Activated naive CD4-positive, alpha-beta T cell treated with anti-CD3 and anti-CD28 coated beads, Interleukin-2, amount 10 ng/mL, durations not matched to agents 7 days and 5 days (primary cell): Measurements from ENCODE around the gene USP17L20.
"Not testable (repeated sequence)": the region's sequence is repeated elsewhere in the genome, so short reads cannot be mapped to it uniquely, and the experiment has no call there.

Experiments used
- CTCF ChIA-PET: fragments of 350-600 bp; sonication (Branson Sonifier 250); formaldehyde crosslinking; loops from one replicate; lab custom pipeline; 2021; ENCODE audit warnings: antibody characterized with exemption; lab: Charles Lee
- DNase-seq: peaks from one replicate; pipeline ENCODE4 v3.0.0-alpha.2; 2020
- H3K27ac Mint-ChIP-seq: one replicate; pipeline ENCODE4 v1.8.0; 2021; ENCODE audit warnings: mild to moderate bottlenecking, moderate library complexity, mixed read lengths
- H3K27me3 Mint-ChIP-seq: one replicate; pipeline ENCODE4 v1.8.0; 2021; ENCODE audit warnings: mild to moderate bottlenecking, mixed read lengths
- H3K36me3 Mint-ChIP-seq: one replicate; pipeline ENCODE4 v1.8.0; 2021; ENCODE audit warnings: mixed read lengths
- H3K4me1 Mint-ChIP-seq: one replicate; pipeline ENCODE4 v1.8.0; 2021; ENCODE audit warnings: mixed read lengths
- H3K4me3 Mint-ChIP-seq: one replicate; pipeline ENCODE4 v1.8.0; 2021; ENCODE audit warnings: mild to moderate bottlenecking, moderate library complexity, mixed read lengths
- H3K9me3 Mint-ChIP-seq: one replicate; pipeline ENCODE4 v1.8.0; 2021; ENCODE audit warnings: mixed read lengths

The USP17L20 gene

GRCh38 chr4:9257824-9258223, at the start of gene USP17L20:
TSS of gene USP17L20 (plus strand) at chr4:9258124. CDS start at chr4:9258124, 0 bp downstream.
- H3K27me3 Mint-ChIP-seq, H3K36me3 Mint-ChIP-seq, H3K4me1 Mint-ChIP-seq, CTCF ChIA-PET, H3K4me3 Mint-ChIP-seq, H3K9me3 Mint-ChIP-seq, H3K27ac Mint-ChIP-seq, DNase-seq: not testable (repeated sequence)

DNA sequence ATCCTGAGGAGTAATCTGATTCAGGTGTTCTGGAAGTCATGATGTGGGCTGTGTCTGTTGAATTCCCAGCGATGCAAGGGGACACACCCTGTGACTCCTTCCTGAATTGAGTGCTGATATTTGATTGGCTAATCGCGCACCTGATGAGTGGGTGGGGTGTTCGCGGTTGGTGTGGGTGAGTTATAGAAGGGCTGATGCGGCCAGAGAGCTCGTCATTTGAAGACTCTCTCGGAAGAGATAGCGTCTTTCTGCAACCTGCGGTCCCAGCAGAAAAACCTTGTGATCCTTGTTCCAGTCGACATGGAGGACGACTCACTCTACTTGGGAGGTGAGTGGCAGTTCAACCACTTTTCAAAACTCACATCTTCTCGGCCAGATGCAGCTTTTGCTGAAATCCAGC, 47.6 kb upstream of the USP17L20 start, which contains the start of gene USP17L10:
TSS of gene USP17L10 (plus strand) at position 301 of the 400 bp plus-strand sequence. CDS start at position 301, 0 bp downstream.
- H3K4me3 Mint-ChIP-seq, H3K36me3 Mint-ChIP-seq, CTCF ChIA-PET, DNase-seq, H3K4me1 Mint-ChIP-seq, H3K9me3 Mint-ChIP-seq, H3K27ac Mint-ChIP-seq, H3K27me3 Mint-ChIP-seq: not testable (repeated sequence)

DNA sequence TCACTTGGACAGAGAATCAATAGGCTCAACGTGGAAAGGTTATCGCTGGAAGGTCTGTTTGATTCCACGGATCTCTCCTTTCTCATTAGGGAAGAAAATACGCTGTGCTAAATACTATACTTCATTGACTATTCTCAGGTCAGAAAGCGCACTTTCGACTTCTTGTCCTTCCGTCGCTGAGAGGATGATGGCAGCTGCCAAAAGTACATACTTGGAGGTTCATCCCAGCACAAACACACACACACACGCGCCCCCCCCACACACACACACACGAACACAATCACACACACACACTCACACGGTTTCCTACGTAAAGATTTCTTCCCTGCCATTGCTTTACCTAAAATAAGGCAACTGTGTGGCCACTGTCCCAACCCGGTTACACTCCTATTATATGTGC, 43.2 kb upstream of the USP17L20 start:
- H3K27ac Mint-ChIP-seq, H3K4me1 Mint-ChIP-seq, H3K36me3 Mint-ChIP-seq, H3K27me3 Mint-ChIP-seq, H3K4me3 Mint-ChIP-seq, H3K9me3 Mint-ChIP-seq, DNase-seq, CTCF ChIA-PET: not testable (repeated sequence)

DNA sequence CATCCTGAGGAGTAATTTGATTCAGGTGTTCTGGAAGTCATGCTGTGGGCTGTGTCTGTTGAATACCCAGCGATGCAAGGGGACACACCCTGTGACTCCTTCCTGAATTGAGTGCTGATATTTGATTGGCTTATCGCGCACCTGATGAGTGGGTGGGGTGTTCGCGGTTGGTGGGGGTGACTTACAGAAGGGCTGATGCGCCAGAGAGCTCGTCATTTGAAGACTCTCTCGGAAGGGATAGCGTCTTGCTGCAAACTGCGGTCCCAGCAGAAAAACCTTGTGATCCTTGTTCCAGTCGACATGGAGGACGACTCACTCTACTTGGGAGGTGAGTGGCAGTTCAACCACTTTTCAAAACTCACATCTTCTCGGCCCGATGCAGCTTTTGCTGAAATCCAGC, 42.8 kb upstream of the USP17L20 start, which contains the start of gene USP17L11:
TSS of gene USP17L11 (plus strand) at position 301 of the 400 bp plus-strand sequence. CDS start at position 301, 0 bp downstream.
- H3K4me1 Mint-ChIP-seq, H3K36me3 Mint-ChIP-seq, H3K27ac Mint-ChIP-seq, H3K27me3 Mint-ChIP-seq, H3K4me3 Mint-ChIP-seq, CTCF ChIA-PET, H3K9me3 Mint-ChIP-seq, DNase-seq: not testable (repeated sequence)

- CTCF ChIA-PET, H3K4me3 Mint-ChIP-seq, H3K4me1 Mint-ChIP-seq, H3K36me3 Mint-ChIP-seq, H3K27me3 Mint-ChIP-seq, H3K27ac Mint-ChIP-seq, H3K9me3 Mint-ChIP-seq, DNase-seq: not testable (repeated sequence)
Observed at GRCh38 chr4:9219852-9220251, 38.1 kb upstream of the USP17L20 start, which contains the start of gene USP17L12. TSS of gene USP17L12 (plus strand) at chr4:9220152. CDS start at chr4:9220152, 0 bp downstream.

GRCh38 chr4:9224596-9224995, 33.3 kb upstream of the USP17L20 start, which contains the start of gene USP17L13:
TSS of gene USP17L13 (plus strand) at chr4:9224896. CDS start at chr4:9224896, 0 bp downstream.
- H3K4me3 Mint-ChIP-seq, H3K27me3 Mint-ChIP-seq, CTCF ChIA-PET, DNase-seq, H3K36me3 Mint-ChIP-seq, H3K9me3 Mint-ChIP-seq, H3K27ac Mint-ChIP-seq, H3K4me1 Mint-ChIP-seq: not testable (repeated sequence)

DNA sequence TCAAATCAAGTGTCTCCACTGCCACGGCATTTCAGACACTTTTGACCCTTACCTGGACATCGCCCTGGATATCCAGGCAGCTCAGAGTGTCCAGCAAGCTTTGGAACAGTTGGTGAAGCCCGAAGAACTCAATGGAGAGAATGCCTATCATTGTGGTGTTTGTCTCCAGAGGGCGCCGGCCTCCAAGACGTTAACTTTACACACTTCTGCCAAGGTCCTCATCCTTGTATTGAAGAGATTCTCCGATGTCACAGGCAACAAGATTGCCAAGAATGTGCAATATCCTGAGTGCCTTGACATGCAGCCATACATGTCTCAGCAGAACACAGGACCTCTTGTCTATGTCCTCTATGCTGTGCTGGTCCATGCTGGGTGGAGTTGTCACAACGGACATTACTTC, 27.7 kb upstream of the USP17L20 start:
- H3K9me3 Mint-ChIP-seq, H3K27ac Mint-ChIP-seq, H3K27me3 Mint-ChIP-seq, H3K4me3 Mint-ChIP-seq, H3K4me1 Mint-ChIP-seq, DNase-seq, H3K36me3 Mint-ChIP-seq, CTCF ChIA-PET: not testable (repeated sequence)

DNA sequence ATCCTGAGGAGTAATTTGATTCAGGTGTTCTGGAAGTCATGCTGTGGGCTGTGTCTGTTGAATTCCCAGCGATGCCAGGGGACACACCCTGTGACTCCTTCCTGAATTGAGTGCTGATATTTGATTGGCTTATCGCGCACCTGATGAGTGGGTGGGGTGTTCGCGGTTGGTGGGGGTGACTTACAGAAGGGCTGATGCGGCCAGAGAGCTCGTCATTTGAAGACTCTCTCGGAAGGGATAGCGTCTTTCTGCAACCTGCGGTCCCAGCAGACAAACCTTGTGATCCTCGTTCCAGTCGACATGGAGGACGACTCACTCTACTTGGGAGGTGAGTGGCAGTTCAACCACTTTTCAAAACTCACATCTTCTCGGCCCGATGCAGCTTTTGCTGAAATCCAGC, 23.8 kb upstream of the USP17L20 start, which contains the start of gene USP17L15:
TSS of gene USP17L15 (plus strand) at position 301 of the 400 bp plus-strand sequence. CDS start at position 301, 0 bp downstream.
- H3K9me3 Mint-ChIP-seq, CTCF ChIA-PET, H3K36me3 Mint-ChIP-seq, H3K4me3 Mint-ChIP-seq, H3K27ac Mint-ChIP-seq, H3K27me3 Mint-ChIP-seq, DNase-seq, H3K4me1 Mint-ChIP-seq: not testable (repeated sequence)

DNA sequence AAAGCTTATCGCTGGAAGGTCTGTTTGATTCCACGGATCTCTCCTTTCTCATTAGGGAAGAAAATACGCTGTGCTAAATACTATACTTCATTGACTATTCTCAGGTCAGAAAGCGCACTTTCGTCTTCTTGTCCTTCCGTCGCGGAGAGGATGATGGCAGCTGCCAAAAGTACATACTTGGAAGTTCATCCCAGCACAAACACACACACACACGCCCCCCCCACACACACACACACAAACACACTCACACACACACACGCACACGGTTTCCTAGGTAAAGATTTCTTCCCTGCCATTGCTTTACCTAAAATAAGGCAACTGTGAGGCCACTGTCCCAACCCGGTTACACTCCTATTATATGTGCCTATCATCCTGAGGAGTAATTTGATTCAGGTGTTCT, 19.5 kb upstream of the USP17L20 start:
- H3K27ac Mint-ChIP-seq, H3K9me3 Mint-ChIP-seq, H3K36me3 Mint-ChIP-seq, H3K4me1 Mint-ChIP-seq, H3K4me3 Mint-ChIP-seq, CTCF ChIA-PET, H3K27me3 Mint-ChIP-seq: not testable (repeated sequence)
- DNase-seq, result peak; percentile 12

DNA sequence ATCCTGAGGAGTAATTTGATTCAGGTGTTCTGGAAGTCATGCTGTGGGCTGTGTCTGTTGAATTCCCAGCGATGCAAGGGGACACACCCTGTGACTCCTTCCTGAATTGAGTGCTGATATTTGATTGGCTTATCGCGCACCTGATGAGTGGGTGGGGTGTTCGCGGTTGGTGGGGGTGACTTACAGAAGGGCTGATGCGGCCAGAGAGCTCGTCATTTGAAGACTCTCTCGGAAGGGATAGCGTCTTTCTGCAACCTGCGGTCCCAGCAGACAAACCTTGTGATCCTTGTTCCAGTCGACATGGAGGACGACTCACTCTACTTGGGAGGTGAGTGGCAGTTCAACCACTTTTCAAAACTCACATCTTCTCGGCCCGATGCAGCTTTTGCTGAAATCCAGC, 14.3 kb upstream of the USP17L20 start, which contains the start of gene USP17L17:
TSS of gene USP17L17 (plus strand) at position 301 of the 400 bp plus-strand sequence. CDS start at position 301, 0 bp downstream.
- H3K27me3 Mint-ChIP-seq, H3K9me3 Mint-ChIP-seq, H3K27ac Mint-ChIP-seq, H3K36me3 Mint-ChIP-seq, H3K4me1 Mint-ChIP-seq, H3K4me3 Mint-ChIP-seq, CTCF ChIA-PET, DNase-seq: not testable (repeated sequence)

GRCh38 chr4:9247953-9248680, 9.8 kb upstream of the USP17L20 start, which contains the start of gene USP17L18:
TSS of gene USP17L18 (plus strand) at chr4:9248630. CDS start at chr4:9248630, 0 bp downstream.
- H3K36me3 Mint-ChIP-seq, H3K4me3 Mint-ChIP-seq, H3K27ac Mint-ChIP-seq, H3K4me1 Mint-ChIP-seq, H3K9me3 Mint-ChIP-seq, H3K27me3 Mint-ChIP-seq, CTCF ChIA-PET: not testable (repeated sequence)
- peak; percentile 14 for DNase-seq

DNA sequence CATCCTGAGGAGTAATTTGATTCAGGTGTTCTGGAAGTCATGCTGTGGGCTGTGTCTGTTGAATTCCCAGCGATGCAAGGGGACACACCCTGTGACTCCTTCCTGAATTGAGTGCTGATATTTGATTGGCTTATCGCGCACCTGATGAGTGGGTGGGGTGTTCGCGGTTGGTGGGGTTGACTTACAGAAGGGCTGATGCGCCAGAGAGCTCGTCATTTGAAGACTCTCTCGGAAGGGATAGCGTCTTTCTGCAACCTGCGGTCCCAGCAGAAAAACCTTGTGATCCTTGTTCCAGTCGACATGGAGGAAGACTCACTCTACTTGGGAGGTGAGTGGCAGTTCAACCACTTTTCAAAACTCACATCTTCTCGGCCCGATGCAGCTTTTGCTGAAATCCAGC, 4.8 kb upstream of the USP17L20 start, which contains the start of gene USP17L19:
TSS of gene USP17L19 (plus strand) at position 301 of the 400 bp plus-strand sequence. CDS start at position 301, 0 bp downstream.
- H3K36me3 Mint-ChIP-seq, H3K9me3 Mint-ChIP-seq, H3K27me3 Mint-ChIP-seq, CTCF ChIA-PET, H3K4me1 Mint-ChIP-seq, DNase-seq, H3K27ac Mint-ChIP-seq, H3K4me3 Mint-ChIP-seq: not testable (repeated sequence)

DNA sequence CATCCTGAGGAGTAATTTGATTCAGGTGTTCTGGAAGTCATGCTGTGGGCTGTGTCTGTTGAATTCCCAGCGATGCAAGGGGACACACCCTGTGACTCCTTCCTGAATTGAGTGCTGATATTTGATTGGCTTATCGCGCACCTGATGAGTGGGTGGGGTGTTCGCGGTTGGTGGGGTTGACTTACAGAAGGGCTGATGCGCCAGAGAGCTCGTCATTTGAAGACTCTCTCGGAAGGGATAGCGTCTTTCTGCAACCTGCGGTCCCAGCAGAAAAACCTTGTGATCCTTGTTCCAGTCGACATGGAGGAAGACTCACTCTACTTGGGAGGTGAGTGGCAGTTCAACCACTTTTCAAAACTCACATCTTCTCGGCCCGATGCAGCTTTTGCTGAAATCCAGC, 4.6 kb downstream of the USP17L20 start, which contains the start of gene USP17L21:
TSS of gene USP17L21 (plus strand) at position 301 of the 400 bp plus-strand sequence. CDS start at position 301, 0 bp downstream.
- H3K9me3 Mint-ChIP-seq, H3K27ac Mint-ChIP-seq, H3K27me3 Mint-ChIP-seq, H3K4me3 Mint-ChIP-seq, H3K36me3 Mint-ChIP-seq, DNase-seq, H3K4me1 Mint-ChIP-seq, CTCF ChIA-PET: not testable (repeated sequence)

GRCh38 chr4:9267319-9267718, 9.4 kb downstream of the USP17L20 start, which contains the start of gene USP17L22:
TSS of gene USP17L22 (plus strand) at chr4:9267619. CDS start at chr4:9267619, 0 bp downstream.
- CTCF ChIA-PET, H3K27me3 Mint-ChIP-seq, H3K4me1 Mint-ChIP-seq, H3K4me3 Mint-ChIP-seq, DNase-seq, H3K9me3 Mint-ChIP-seq, H3K27ac Mint-ChIP-seq, H3K36me3 Mint-ChIP-seq: not testable (repeated sequence)

DNA sequence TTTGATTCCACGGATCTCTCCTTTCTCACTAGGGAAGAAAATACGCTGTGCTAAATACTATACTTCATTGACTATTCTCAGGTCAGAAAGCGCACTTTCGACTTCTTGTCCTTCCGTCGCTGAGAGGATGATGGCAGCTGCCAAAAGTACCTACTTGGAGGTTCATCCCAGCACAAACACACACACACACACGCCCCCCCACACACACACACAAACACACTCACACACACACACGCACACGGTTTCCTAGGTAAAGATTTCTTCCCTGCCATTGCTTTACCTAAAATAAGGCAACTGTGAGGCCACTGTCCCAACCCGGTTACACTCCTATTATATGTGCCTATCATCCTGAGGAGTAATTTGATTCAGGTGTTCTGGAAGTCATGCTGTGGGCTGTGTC, 13.8 kb downstream of the USP17L20 start:
- H3K27ac Mint-ChIP-seq, CTCF ChIA-PET, H3K27me3 Mint-ChIP-seq, H3K9me3 Mint-ChIP-seq, H3K4me1 Mint-ChIP-seq, H3K36me3 Mint-ChIP-seq, H3K4me3 Mint-ChIP-seq: not testable (repeated sequence)
- DNase-seq, result peak; percentile 23
